Measurements from ENCODE around the gene PRPSAP1.

The PRPSAP1 gene

GRCh38 chr17:76317535-76317934 is 36.2 kb downstream of the PRPSAP1 start (continued):
- TF ChIP-seq ARNTL (CRISPR knock-in tag; IDR thresholded peaks at IDR 0.05; ENCODE audit: borderline replicate concordance, low read depth) (no peak), ISL1 (CRISPR knock-in tag; IDR thresholded peaks at IDR 0.05) (no peak), ZNF565 (CRISPR knock-in tag; conservative IDR thresholded peaks at IDR 0.05; ENCODE audit: low read depth) (no peak)

DNA sequence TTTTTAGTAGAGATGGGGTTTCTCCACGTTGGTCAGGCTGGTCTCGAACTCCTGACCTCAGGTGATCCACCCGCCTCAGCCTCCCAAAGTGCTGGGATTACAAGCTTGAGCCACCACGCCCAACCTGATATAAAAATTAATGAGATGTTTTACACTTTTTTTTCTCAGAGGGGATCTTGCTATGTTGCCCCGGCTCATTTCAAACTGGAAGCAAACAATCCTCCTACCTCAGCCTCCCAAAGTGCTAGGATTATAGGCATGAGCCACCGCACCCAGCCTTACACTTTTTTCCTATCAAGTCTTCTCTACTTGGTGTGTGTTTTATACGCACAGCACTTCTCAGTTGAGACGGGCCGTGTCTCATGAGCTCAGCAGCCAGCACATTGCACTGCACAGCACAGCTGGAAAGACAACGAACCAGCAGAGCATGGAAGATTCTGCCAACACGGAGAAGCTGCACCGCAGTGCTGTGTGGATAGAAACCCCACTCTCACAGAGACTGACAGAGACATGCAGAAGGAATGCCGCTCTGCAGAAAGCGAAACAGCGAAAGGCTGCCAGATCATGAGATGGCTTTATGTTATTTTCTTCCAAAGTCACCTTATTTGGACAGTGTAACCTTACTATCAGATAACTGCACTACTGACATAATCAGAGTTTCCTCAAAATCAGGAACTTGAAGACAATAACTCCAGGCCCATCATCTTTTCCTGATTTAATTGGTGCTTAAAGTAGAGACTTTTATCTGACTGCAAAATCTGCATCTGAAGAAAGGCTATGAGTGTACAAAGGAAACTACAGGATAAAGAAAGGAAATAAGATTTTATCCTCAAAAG is 39.1 kb downstream of the PRPSAP1 start:
- peak; percentile 63 for ATAC-seq
- TF ChIP-seq, protein P1, sequence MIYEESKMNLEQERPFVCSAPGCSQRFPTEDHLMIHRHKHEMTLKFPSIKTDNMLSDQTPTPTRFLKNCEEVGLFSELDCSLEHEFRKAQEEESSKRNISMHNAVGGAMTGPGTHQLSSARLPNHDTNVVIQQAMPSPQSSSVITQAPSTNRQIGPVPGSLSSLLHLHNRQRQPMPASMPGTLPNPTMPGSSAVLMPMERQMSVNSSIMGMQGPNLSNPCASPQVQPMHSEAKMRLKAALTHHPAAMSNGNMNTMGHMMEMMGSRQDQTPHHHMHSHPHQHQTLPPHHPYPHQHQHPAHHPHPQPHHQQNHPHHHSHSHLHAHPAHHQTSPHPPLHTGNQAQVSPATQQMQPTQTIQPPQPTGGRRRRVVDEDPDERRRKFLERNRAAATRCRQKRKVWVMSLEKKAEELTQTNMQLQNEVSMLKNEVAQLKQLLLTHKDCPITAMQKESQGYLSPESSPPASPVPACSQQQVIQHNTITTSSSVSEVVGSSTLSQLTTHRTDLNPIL (CRISPR knock-in tag; IDR thresholded peaks at IDR 0.05; ENCODE audit: low read depth), result no peak
- 0 out of 2 replicates have a peak, but pooled peaks have one; percentile 28 for TF ChIP-seq SNAI2 (CRISPR knock-in tag; IDR thresholded peaks at IDR 0.05)

- ATAC-seq, result no peak
- no peak for TF ChIP-seq ZFP30 (CRISPR knock-in tag; IDR thresholded peaks at IDR 0.05)
- no peak for TF ChIP-seq ARNTL (CRISPR knock-in tag; IDR thresholded peaks at IDR 0.05; ENCODE audit: borderline replicate concordance, low read depth)
- no peak for TF ChIP-seq ISL1 (CRISPR knock-in tag; IDR thresholded peaks at IDR 0.05)
- TF ChIP-seq ZFP3 (CRISPR knock-in tag; IDR thresholded peaks at IDR 0.05), result no peak
- no peak for TF ChIP-seq CSRNP3 (CRISPR knock-in tag; IDR thresholded peaks at IDR 0.05)
- no peak for TF ChIP-seq CSDC2 (CRISPR knock-in tag; IDR thresholded peaks at IDR 0.05)
These were observed 41.0 kb downstream of the PRPSAP1 start for GRCh38 chr17:76312735-76313134.

- ATAC-seq, result no peak
- TF ChIP-seq ARNTL (CRISPR knock-in tag; IDR thresholded peaks at IDR 0.05; ENCODE audit: borderline replicate concordance, low read depth) (no peak), CSRNP3 (CRISPR knock-in tag; IDR thresholded peaks at IDR 0.05) (no peak), ZC3H10 (CRISPR knock-in tag; IDR thresholded peaks at IDR 0.05) (no peak), POU6F1 (CRISPR knock-in tag; IDR thresholded peaks at IDR 0.05; ENCODE audit: borderline replicate concordance, low read depth) (no peak)
These were observed 44.3 kb downstream of the PRPSAP1 start for GRCh38 chr17:76309461-76309860.

DNA sequence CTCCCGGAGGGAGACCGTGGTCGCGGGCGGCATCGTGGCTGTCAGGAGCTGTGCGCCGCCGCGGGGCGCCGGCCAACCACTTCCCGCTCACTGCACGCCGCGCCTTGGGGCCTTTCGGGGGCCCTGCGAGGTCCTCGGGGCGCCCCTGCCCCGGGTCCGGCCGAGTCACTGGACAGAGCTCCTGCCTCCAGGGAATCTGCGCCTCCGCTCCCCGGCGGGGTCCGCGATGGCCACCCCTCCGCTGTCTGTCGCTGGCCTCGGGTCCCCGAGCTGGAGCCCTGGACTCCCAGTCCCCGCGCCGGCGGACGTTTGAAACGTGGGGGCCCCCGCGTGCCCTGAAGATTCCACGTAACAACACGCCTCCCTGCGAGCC is 45.8 kb downstream of the PRPSAP1 start, which contains the start of gene QRICH2:
Gene QRICH2 (minus strand): TSS at position 311 of the 373 bp plus-strand sequence. CDS start 278 bp downstream, at position 33.
- TF ChIP-seq ZNF70 (CRISPR knock-in tag; IDR thresholded peaks at IDR 0.05) (no peak), ZFP3 (CRISPR knock-in tag; IDR thresholded peaks at IDR 0.05) (no peak), ESRRG (CRISPR knock-in tag; IDR thresholded peaks at IDR 0.05) (no peak), OSR1 (CRISPR knock-in tag; IDR thresholded peaks at IDR 0.05) (no peak), ZNF565 (CRISPR knock-in tag; conservative IDR thresholded peaks at IDR 0.05; ENCODE audit: low read depth) (no peak), PATZ1 (CRISPR knock-in tag; IDR thresholded peaks at IDR 0.05; ENCODE audit: borderline replicate concordance) (no peak), POU6F1 (CRISPR knock-in tag; IDR thresholded peaks at IDR 0.05; ENCODE audit: borderline replicate concordance, low read depth) (no peak)
- TF ChIP-seq, protein P1 (CRISPR knock-in tag; IDR thresholded peaks at IDR 0.05; ENCODE audit: low read depth), result no peak
- ATAC-seq, result no peak

All from SK-N-SH treated with all-trans-retinoic acid at 6 μM for 48 hours (cell line).